GM18520 (cell line): Measurements from ENCODE around the gene ALG9.
A peak's percentile ranks its signal among the peaks of the same experiment; 100 is the strongest.
"Not testable (repeated sequence)": the region's sequence is repeated elsewhere in the genome, so short reads cannot be mapped to it uniquely, and the experiment has no call there.

Experiments used
- ATAC-seq: cut with Tn5 transposase; IDR thresholded peaks from one replicate; pipeline ENCODE4 v1.9.1; 2021; ENCODE audit not compliant: unreplicated experiment

The ALG9 gene

GRCh38 chr11:111797145-111797581, 74.2 kb downstream of the ALG9 start:
- no peak for ATAC-seq

DNA sequence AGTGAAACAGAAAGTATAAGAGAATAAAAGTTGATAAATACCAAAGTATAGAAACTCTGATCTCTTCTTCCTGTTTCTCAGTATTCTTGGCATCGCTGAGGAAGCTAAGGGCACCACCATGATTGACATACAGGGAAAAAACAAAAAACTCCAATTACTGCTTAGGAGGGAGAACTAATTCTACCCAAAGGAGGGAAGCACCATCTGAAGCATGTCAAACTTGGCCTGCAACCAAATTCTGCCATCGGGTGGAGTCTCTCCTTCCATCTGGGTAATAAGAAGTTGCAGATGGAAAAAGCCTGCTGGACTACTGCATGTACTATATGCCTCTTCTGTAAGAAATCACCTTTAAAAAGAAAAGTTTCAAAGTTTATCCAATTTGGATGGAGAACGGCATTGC, 74.7 kb downstream of the ALG9 start:
- ATAC-seq = no peak

GRCh38 chr11:111795334-111795985, 75.9 kb downstream of the ALG9 start:
- no peak for ATAC-seq

DNA sequence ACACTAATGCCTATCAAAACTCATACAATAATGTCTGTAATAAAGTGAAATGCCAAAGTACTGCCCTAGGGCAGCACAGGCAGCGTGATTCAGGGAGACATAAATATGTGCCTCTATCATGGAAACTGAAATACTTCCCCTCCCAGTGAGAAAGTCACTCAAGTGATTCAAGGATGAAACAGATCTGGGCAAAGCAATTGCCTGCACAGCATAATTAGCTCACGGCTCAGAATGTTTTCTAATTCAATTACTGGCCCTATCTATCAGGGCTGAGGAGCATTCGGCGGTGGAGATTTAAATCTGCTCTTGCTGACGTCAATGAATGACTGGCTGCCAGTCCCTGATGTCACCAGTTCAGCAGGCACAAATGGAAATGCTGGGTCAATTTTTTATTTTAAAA, 77.5 kb downstream of the ALG9 start:
- no peak for ATAC-seq

DNA sequence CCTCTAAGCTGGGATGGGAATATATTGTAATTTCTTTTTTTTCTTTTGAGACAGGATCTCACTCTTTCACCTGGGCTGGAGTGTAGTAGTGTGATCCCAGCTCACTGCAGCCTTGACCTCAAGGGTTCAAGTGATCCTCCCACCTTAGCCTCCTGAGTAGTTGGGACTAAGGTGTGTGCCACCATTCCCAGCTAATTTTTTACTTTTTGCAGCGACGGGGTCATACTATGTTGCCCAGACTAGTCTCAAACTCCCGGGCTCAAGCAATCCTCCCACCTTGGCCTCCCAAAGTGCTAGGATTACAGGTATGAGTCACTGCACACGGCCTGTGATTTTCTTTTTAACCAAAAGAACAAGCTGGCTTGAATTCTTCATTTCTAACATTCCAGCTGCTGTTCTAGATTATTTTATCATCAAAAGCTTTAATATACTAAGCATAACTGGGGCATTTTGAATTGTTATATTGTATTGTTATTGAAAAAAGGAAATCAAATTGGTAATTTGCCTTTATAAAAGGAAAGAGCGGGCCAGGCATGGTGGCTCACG, 78.4 kb downstream of the ALG9 start:
- ATAC-seq = no peak

DNA sequence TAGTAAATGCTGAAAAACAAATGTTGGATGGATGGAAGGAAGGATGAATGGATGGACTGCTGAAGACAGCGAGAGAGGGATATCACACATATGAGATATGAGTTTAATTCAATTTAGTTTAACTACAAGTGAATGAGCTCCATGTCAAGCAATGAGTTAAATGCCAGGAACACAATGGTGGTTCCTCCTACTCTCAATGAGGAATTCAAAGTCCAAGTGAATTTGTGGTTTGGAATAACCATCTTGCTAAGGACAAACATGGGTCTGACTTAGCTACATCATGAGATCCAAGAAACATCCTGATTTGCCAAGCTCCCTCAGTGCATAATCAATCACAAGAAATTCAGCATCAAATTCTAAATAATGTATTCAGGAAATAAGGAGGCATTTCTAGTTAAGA, 79.1 kb downstream of the ALG9 start:
- ATAC-seq = no peak

DNA sequence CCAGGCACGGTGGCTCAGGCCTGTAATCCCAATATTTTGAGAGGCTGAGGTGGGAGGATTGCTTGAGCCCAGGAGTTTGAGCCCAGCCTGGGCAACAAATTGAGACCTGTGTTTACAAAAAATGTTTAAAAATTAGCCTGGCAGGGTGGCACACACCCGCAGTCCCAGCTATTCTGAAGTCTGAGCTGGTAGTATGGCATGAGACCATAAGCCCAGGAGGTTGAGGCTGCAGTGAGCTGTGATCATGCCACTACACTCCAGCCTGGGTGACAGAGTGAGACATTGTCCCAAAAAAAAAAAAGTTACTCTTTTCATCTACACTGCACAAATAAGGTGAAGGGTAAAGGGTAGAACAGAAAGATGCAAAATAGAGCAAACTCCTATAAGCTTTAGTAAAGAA, 82.9 kb downstream of the ALG9 start:
- no peak for ATAC-seq

DNA sequence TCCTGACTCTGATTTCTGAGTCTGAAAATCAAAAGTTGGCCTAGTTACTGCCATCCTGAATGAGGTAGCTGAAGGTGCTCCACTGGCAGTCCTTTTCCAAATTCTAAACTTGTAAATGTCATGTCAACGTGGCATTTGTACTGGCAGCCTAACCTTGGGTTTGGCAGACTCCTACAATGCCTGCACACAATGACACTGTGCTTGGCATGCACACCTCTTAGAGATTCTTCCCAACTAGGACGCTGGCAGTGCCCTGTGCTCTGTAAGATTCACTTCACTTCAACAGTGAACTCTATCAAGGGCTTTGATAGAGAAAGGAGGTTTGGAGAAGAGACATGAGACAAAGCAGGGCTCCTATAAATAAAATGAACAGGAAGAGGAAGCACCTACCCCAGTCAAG, 83.3 kb downstream of the ALG9 start:
- no peak for ATAC-seq

DNA sequence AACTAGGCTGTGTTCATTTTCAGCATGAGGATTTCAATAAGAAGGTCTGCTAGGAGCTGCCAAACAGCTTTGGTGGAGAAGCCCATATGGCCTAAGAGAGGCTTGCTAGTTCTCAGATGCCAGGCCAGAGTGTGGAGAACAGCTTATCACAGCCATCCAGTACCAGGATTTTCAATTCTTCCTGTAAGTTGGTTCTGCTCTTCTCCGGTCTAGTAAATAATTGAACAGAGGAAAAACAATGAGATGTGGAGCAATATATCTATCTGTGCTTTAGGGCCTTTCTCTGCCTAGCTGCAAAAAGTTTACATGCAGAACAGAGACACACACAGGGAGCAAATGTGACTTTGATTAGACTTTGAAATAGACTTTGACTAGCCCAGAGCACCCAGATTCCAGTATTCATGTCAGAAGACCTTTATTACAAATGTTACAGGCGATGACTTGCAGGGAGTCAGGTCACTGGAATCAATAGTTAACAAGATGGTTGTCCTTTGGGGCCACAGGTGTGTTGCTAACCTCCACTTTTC, 85.4 kb downstream of the ALG9 start:
- no peak for ATAC-seq

- no peak for ATAC-seq
These were observed 86.3 kb downstream of the ALG9 start for GRCh38 chr11:111785076-111785475.

DNA sequence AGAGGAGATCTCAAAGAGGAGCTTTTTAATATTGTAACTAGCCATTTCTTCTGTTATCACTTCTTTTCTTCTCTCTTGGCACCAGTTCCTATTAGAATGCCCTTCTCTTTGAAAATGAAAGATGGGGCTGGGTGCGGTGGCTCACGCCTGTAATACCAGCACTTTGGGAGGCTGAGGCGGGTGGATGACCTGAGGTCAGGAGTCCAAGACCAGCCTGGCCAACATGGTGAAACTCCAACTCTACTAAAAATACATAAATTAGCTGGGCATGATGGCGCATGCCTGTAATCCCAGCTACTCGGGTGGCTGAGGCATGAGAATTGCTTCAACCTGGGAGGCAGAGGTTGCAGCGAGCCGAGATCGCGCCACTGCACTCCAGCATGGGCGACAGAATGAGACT, 87.1 kb downstream of the ALG9 start:
- not testable (repeated sequence) for ATAC-seq

DNA sequence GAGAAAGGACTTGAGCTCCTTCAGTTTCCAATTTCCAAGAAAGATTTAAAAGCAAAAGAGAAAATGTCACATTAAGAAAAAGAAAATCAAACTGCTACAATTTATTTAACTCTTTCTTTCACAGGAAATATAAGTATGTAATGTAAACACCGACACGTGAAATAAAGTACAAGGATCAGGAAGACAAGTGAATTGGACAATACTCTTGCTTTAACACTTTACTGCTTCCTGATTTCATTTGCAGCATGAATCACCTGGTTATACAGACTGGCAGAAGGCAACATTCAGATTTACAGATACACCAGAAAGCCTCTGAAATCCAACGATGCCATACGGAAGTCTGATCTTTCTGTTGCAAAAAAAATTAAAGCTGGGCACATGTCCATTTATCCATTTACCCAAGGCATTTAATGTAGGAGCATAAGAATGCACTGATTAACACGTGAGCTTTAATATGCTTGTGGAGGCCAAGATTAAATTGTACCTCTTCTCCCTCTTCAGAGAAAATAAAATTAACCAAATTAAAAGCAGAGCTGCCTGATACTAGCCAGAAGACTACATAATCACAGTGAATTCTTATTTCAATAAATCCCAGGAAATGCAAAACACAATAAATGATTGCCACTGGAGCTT, 89.2 kb downstream of the ALG9 start:
- no peak for ATAC-seq

GRCh38 chr11:111779118-111779517, 92.3 kb downstream of the ALG9 start:
- no peak for ATAC-seq

DNA sequence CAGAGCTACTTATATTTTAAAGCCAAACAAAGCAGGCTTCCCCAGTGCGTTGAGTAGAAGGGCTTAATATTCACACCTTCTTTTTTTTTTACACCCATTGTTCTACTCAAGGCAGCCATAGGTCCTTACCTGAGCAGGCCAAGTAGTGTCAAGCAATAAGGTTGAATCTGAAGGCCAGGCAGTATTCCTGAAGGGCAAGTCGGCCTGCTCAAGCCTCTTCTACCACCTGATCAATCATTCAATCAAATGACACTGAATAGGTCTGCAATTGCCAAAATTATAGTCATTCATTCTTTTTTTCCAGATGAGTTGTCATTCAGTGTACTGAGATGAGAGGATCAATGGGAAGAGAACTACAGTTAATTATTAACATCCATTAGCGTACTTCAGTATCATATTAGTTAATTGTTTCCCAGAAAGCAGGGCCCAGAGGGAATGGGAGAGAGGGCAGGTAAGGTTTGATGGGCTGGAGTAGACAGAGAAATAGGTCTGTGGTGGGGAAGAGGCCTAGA, 93.3 kb downstream of the ALG9 start:
- no peak for ATAC-seq

DNA sequence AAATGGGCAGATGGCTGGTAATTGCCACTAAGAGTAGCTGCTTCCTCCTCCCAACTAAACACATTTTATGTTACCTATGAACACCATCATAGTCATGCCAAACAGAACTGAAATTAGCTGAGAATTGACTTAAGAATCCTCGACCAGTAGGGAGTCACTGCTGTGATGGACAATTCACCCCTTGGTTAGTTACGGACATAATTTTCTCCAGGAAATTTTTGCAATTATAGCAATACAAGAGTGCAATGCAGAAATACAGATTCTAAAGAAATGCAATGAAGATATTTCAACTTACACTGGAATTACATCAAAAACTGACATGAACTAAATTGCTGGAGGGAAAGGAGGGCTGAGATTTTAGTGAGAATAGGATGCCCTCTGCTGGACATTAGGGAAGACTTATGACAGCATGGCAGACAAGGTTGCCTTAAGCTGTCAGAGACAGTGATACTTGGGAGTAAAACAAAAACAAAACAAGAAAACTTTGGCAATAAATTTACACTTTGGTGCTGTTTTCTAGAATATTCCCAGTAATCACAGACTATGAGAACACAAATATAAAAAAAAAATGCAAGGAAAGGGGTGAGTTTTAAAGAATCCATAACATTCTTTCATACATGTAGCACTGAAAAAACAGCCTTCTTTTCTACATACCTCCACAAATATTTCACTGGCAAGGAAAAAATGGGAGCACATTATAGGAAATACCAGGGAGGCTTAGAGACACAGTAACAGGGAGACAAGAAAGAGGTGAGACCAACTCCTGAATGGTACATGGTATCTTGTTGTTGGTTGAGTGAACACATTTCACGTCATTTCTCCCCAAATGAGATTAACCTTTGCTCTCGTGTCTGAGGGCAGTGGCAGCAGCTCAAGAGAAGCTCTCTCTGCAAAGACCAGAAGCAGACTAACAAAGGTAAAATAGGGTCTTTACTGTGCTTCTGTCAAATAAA, 94.0 kb downstream of the ALG9 start:
- no peak for ATAC-seq

GRCh38 chr11:111776398-111777093, 94.8 kb downstream of the ALG9 start:
- ATAC-seq = peak; percentile 92

GRCh38 chr11:111774955-111775710, 96.2 kb downstream of the ALG9 start:
- no peak for ATAC-seq

DNA sequence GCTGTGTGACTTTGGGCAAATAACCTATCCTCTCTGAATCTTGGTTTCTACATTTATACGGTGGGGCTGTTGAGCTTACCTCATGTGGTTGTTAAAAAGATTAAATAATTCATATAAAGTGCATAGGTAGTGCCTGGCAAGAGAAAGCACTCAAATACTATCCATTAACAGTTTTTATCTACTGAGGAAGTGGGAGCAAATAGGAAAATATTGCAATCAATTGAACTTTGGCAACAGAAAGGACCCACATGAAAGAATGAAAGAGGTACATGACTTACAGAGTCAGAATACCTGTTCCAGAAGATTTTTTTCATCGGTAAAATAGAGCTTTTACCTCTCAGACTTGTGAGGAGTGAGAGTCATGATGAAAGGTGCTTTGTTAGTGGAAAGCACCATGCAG, 98.8 kb downstream of the ALG9 start:
- ATAC-seq = no peak

DNA sequence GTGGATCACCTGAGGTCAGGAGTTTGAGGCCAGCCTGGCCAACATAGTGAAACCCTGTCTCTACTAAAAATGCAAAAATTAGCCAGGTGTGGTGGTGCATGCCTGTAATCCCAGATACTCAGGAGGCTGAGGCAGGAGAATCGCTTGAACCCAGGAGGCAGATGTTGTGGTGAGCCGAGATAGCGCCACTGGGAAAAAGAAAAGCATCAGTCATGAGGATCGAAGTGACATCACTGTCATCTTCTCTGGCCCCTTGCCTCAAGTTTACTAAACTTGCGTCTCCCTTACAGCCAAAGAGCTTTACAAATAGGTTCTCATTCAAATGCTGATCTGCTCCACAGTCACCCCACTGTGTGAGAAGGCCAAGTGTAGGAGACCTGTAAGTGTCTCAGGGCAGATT, 100.2 kb downstream of the ALG9 start:
- not testable (repeated sequence) for ATAC-seq
